Activated T-cell treated with anti-CD3 and anti-CD28 coated beads for 48 hours (primary cell): Measurements from ENCODE around the gene PNPLA7.

Experiments
- DNase-seq: peaks from one replicate; pipeline ENCODE4 v3.0.0-alpha.2; 2020; ENCODE audit warnings: low read depth

Gene PNPLA7

DNA sequence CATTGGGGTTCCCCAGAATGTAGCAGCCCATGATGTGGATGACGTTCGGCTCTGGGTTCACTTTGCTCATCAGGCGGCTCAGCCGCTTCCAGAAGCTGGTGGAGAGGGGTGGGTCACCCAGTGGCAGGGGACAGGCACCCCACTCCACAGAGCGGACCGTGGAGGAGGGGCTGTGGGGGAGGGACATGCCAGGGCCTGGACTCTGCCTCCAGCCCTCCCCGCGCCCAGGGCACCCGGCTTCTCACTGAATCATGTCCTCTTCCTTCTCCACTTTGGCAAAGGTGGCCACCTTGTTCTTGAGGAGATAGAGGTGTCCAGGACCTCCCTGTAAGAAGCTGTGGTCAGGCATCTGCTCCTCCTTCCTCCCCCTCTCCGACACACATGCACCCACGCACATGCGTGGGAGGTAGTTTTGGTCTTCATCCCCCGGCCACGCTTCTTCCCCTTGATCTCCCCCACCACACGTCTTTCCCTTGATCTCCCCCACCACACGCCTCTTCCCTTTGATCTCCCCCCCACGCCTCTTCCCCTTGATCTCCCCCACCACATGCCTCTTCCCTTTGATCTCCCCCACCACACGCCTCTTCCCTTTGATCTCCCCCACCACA is 100.2 kb downstream of the PNPLA7 start:
- DNase-seq, result no peak

GRCh38 chr9:137449081-137449844 is 100.9 kb downstream of the PNPLA7 start:
- DNase-seq, result no peak

- DNase-seq, result no peak
Observed at GRCh38 chr9:137448602-137448962, 101.6 kb downstream of the PNPLA7 start.

GRCh38 chr9:137447722-137448601 is 102.2 kb downstream of the PNPLA7 start:
- no peak for DNase-seq

DNA sequence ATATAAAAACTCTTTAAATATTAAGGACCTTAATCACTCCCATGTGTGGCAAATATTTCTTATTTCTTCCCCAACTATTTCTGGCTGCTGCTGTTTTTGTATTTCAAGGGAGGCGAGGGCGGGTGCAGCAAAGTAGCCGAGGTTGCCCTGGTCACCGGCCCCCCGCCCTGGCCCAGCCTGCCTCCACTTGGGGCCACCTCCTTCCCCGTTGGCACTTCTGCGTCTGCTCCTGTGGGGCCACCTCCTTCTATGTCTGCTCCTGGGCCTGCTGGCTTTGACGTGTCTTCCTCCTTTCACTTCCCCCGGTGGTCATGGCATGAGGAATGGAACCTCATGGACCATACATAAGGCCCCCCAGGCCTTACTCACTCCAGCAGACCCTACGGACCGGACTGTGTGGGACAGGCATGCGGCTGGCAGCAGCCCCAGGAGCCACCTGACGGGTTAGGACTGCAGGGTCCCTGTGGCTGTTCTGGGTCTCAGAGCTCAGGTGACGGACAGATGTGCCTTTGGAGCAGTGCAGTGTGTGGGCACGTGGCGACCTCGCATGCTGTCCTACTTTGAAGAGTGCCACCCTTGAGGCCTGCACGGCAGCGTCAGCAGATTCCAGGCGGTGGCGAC is 103.2 kb downstream of the PNPLA7 start:
- no peak for DNase-seq

DNA sequence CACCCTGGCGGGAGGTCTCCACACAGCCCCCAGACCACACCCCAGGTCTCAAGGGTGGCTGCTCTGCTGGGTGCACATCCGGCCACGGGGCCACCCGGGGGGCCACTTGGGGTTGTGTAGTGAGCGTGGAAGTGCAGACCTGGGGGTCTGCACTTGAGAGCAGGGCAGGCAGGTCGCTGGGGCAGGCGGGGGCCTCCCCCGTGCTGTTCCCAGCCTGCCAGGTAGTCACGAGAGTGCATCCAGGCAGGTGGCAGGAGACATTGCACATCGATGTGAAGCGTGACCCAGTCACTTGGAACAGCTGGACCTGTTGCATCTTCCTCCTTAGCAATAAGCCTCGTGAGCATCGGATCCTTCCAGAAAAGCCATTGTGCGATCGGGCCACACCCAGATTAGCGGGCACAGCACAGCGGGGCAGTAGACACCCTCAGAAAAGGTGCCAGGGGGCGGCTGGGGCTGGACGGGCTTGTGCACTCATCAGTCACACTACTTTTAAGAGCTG is 104.2 kb downstream of the PNPLA7 start:
- DNase-seq, result no peak

DNA sequence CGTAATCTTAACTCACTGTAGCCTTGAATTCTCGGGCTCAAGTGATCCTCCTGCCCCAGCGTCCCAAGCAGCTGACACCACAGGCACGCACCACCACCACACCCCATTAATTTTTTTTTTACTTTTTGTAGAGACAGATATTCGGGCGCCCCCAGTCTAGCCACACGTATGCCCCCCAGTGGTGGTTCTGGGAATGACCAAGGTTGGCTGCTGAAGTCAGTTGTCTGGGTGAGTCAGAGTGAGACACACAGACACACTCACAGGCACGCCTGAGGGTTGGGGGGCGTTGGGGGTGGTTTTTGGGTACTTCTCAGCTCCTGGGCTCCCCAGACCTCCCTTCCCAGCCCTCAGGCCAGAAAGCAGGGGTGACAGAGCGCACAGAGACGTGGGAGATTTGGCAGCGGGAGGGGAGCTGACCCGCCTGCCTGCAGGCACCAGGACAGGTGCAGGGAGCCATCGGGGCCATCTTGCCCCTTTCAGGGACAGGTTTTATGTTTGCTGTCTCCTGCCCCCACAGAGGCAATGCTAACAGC is 104.9 kb downstream of the PNPLA7 start:
- DNase-seq, result peak; percentile 79

DNA sequence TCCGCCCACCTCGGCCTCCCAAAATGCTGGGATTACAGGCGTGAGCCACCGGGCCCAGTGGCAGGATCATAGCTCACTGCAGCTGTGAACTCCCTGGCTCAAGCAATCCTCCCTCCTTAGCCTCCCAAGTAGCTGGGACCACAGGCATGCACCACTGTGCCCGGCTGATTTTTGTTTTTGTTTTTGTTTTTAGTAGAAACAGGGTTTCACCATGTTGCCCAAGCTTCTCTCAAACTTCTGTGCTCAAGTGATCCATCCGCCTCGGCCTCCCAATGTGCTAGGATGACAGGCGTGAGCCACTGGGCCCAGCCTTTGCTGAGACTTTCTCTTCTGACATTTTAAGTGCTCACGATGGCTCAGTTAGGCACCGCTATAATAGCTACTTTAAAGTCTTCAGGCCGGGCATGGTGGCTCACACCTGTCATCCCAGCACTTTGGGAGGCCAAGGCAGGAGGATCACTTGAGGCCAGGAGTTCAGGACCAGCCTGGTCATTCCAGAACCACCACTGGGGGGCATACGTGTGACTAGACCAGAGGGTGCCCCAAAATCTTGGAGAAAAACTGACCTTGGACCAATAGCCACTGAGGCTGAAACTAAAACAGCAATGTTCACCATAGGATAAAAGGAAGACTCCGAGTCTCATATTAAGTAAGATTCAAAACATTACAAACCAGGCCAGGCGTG is 106.0 kb downstream of the PNPLA7 start:
- no peak for DNase-seq

- no peak for DNase-seq
Observed at GRCh38 chr9:137441935-137442321, 108.3 kb downstream of the PNPLA7 start.

DNA sequence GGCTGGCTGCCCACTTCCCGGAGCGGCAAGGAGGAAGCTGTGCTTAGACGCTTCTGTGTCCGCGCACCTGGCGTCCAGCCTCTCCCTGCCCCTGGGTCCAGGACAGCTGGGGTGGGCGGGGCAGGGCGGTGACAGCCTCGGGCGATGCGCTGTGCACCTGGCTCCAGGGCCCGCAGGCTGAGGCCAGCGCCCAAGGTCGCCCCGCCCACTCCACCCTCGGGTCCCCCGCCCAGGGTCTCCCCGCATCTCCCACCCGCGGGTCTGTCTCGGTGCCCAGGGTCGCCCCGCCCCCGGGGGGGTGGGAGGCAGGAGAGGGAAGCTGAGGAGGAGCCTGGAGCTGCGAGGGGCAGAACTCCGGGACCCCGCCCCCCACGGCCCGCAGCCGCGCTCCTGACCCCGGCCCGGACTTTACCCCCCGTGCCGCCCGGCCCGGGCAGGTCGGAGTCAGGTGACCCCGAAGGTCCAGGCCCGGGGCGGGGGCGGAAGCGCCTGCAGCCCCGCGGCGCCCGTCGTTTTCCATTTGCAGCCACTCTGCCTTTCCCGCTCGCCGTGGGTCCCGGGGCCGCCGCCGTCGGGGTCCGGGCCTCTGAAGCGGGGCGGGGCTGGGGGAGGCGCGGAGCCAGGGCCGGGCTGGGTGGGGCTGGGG is 108.8 kb downstream of the PNPLA7 start, which contains the start of gene ENTPD8:
ENTPD8 (minus strand) TSS at position 69 of the 646 bp plus-strand sequence. CDS start 3,072 bp downstream, outside the sequence.
- no peak for DNase-seq

GRCh38 chr9:137439158-137439714 is 111.0 kb downstream of the PNPLA7 start:
- DNase-seq, result no peak

DNA sequence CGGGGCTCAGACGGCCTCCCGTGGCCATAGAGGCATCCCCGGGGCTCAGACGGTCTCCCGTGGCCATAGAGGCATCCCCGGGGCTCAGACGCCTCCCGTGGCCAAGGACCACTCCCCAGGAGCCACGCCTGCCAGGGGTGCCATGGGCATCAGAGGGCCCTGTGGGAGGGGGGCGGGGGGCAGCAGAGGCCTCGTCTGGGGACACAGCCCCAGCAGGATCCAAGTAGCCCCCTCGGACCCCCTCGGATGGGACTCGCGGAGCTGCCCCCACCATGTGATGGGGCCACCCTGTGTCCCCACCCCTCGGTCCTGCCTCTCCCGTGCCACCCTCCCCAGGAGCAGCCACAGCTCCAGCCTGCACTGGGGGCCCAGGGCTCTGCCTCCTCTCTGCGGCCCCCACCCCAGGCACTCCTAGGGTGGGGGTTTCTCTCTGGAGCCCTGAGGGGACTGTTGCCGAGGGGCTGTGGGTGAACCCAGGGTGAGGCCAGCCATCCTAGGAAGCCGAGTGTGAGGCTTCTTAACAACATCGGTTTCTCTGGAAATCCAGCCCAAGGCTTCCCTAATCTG is 111.5 kb downstream of the PNPLA7 start:
- no peak for DNase-seq

DNA sequence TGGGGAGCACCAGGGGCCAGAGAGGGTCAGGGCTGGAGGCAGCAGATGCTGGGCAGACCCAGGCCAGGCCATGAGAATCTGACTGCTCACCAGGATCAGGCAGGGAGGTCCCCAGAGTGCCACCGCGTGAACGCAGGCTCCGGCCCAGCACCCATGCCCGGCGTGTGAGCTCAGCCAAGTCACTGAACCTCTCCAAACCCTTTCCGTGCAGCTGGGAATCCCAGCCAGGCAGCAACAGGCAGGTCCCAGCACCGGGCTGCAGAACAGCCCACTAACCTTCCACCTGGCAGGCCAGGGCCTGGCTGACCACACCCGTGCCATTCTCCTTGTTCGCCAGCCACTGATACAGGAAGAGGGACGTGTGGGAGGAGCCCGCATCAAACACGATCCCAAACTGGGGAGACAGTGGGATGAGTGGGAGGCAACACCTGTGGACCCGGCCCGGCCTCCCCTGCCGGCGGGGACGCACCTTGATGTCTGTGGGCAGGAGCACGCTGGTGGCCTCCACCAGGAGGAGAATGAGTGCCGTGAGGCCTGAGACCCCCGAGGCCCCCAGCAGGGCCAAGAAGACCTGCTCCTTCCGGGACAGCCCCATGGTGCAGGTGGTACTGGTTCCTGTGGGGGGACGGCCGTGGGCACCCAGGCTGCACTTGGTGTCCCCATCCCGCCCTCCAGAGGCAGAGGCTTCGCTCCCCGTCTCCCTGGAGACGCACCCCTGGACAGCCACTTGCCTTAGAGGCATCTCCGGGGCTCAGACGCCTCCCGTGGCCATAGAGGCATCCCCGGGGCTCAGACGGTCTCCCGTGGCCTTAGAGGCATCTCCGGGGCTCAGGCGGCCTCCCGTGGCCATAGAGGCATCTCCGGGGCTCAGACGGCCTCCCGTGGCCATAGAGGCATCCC is 112.3 kb downstream of the PNPLA7 start:
- no peak for DNase-seq

DNA sequence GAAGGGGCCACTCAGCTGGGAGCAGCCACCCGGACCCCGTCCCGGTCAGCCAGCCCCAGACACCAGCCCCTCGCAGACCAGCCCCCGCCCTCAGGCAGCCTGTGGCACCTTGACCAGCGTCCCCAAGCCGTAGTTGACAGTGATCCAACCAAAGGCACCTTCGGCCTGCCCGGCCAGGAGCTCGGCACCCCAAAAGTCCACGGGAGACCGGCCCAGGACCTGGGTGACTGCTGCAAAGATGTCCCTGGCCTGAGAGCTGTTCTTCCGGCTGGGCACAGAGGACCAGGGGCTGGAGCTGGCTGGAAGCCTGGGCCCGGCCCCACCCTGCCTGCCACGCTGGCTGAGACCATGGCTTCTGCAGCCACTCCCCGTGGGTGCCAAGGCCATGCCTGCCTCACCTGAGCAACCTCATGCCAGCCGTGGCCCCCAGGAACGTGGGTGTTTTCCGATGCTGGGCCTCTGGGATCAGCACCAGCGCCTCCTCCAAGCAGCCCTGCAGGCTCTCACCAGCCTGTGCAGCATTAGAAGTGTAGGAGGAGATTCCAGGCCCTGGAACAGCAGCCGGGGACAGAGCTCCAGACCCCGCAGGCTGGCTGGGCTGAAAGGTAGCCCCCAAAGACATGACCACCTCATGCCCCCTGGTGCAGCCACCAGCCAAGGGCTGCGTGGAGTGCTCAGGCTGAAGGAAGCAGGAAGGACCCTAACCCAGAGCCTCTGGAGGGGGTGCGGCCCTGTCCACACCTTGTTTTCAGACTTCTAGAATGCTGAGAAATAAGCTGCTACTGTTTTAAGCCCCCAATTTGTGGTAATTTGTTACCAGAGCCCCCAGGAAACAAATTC is 113.2 kb downstream of the PNPLA7 start:
- DNase-seq, result no peak

GRCh38 chr9:137435980-137436760 is 114.0 kb downstream of the PNPLA7 start:
- no peak for DNase-seq

- no peak for DNase-seq
Observed at GRCh38 chr9:137435381-137435891, 114.8 kb downstream of the PNPLA7 start.
